CD4-positive, alpha-beta T cell treated with Interleukin-6 at 100 ng/mL for 8 hours (primary cell): ENCODE measurements around the gene SZT2.

Source experiments
- DNase-seq: peaks from one replicate; pipeline ENCODE4 v3.0.0-alpha.2; 2020; ENCODE audit warnings: mixed read lengths, low spot score

The SZT2 gene

DNA sequence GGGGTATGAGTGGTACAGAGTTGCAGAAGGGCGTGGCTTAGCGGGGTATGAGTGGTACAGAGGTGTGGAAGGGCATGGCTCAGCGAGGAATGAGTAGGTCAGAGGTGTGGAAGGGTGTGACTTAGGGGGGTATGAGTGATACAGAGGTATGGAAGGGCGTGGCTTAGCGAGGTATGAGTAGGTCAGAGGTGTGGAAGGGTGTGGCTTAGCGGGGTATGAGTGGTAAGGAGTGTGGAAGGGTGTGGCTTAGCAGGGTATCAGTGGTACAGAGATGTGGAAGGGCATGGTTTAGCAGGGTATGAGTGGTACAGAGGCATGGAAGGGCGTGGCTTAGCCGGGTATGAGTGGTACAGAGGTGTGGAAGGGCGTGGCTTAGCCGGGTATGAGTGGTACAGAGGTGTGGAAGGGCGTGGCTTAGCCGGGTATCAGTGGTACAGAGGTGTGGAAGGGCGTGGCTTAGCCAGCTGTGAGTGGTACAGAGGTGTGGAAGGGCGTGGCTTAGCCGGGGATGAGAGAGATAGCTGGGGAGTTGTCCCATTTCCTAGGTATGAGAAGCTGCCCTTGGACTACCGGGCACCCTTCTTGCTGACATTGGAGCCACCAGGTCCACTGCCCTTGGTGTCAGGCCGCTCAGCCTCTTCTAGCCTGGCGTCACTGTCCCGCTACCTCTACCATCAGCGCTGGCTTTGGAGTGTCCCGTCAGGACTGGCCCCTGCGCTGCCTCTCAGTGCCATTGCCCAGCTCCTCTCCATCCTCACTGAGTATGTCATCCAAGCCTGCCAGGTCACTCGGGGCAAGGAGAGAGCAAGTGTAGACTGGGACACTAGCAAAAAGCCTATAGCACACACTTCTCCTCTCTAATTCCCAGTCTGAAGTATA is 34.2 kb downstream of the SZT2 start:
- DNase-seq, result no peak

GRCh38 chr1:43425045-43425444 is 35.3 kb downstream of the SZT2 start:
- no peak for DNase-seq

GRCh38 chr1:43426221-43426620 is 36.5 kb downstream of the SZT2 start:
- no peak for DNase-seq

DNA sequence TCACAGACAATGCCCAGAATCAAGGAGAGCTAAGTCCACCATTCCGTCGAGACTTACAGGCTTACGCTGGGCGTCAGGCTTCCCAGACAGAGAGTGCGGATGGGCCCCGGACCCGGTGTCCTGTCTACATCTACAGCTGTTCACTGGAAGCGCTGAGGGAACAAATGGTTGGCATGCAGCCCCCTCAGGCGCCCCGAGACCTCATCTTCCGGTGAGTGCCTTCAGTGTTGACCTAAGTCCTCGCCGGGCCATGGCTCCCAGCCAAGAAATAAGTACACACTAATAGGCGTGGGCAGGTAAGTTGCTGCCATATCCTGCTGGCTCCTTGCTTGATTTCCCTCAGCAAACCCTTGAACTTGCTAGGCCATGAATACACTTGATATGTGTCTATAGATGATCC is 37.8 kb downstream of the SZT2 start:
- DNase-seq, result no peak

DNA sequence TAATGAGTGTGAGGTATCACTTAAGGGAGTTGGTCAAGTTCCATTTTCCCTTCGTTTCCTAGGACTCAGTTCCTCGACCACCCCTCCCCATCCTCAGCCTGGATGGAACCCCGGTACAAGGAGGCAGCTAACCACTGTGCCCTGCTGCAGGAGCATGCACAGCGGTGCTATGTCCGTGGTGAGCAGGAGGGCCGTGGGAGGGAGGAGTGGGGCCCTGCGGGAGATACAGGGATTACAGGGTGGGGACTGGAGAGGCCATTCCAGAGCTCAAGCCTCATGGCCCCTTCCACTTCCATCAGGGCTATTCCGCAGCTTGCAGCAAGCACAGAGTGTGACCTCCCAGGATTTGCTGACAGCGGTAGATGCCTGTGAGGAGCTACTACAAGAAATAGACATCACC is 38.2 kb downstream of the SZT2 start:
- DNase-seq, result no peak

- DNase-seq, result no peak
Measured at GRCh38 chr1:43430831-43431230, 41.1 kb downstream of the SZT2 start.

- DNase-seq, result no peak
Measured at GRCh38 chr1:43431676-43432075, 42.0 kb downstream of the SZT2 start.

GRCh38 chr1:43432171-43432860 is 42.6 kb downstream of the SZT2 start:
- DNase-seq, result no peak

DNA sequence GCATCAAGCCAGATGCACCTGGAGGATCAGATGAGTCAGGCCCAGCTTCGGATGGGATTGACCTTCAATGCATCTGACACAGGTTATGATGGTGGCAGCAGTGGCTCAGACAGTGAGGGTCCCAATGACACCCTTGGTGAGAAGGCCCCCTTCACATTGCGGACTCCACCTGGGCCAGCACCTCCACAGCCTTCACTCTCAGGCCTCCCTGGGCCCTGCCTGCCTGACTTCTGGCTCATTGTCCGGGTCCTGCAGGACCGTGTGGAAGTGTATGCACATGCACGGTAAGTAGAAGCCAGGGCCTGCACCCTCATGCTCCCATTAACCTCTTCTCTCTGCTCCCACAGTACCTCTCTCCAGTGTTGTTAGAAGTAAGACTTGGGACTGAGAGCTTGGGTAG is 43.2 kb downstream of the SZT2 start:
- no peak for DNase-seq

- DNase-seq, result no peak
Measured at GRCh38 chr1:43434256-43434655, 44.6 kb downstream of the SZT2 start.

DNA sequence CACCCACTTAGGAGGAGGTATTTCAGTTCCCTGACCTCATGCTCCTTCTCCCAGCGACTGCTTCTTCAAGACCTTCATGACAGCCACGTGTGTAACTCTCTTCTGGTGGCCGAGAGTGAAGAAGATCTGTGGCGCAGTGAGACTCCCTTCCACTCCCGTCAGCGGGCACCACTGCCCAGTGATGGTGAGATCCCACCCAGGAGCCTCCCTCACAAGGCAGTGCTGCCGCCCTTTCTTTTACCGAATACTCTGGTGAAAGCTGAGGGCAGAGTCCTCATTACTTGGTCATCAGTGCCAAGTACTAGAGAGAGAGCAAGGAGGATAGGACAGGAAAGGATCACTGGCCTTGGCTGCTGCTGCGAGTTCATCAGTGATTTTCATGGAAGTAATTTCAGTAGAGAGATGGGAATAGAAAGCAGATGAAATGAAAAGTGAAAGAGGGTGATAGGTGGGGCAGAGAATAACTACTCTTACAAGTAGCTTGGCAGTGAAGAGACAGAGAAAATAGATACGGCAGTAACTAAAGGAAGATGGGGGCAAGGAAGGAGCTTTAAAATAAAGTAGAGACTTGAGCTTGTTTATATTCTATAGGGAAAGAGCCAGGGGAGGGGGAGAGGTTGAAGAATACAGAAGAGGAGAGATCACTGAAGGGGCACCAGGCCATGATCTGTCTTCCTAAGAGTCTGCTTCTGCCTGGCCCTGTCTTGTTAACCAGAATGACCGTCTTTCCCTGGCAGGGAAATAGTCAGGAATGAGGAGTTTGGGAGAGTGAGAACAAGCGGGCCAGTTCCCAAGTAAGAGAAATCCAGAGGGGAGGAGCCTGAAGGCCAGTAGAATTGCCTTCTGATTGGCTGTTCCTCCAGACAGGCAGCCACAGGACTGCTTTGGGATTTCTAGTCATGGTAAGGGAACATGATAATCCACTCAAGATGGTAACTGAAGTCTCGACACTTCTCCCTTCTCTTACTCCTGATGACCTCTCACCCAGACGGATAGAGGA is 45.7 kb downstream of the SZT2 start:
- no peak for DNase-seq

GRCh38 chr1:43436371-43436770 is 46.7 kb downstream of the SZT2 start:
- DNase-seq, result no peak

DNA sequence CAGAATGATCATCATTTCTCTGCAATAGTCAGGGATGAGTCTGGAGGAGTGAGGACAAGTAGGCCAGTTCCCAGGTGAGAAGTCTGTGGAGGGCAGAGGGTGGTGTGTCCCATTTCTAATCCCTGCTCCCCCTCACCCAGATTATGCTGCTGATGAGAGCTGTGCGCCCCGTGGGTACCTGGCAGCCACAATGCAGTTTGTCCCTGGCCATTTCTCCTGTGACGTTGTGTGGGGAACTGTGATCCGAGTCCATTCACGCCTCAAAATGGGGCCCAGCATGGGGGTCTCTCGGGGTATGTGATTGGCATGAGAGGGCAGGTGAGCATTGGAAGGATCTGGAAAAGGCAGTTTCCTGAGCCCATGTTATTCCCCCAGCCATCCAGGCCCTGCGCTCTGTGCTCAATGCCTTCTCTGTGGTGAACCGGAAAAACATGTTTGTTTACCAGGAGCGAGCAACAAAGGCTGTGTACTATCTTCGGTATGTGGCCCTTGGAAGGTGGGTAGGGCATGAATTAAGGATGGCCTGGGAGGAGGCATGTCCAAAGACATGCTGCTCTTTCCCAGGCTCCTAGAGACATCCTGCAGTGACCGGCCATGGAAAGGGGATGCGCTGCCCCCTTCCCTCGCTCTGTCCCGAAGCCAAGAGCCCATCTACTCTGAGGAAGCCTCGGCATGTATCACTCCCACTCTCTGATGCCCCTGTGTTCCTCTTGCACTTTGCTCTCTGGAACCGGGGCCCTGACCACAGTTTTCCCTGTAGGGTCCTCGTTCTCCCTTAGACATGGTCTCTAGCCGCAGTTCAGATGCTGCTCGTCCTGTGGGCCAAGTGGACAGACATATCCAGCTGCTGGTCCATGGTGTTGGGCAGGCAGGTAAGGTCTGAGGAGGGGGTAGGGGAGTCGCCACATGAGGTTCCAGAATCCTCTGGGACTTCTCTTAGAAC is 47.6 kb downstream of the SZT2 start:
- no peak for DNase-seq

GRCh38 chr1:43438006-43438405 is 48.3 kb downstream of the SZT2 start:
- no peak for DNase-seq

- DNase-seq, result no peak
Measured at GRCh38 chr1:43438576-43438952, 48.9 kb downstream of the SZT2 start.

DNA sequence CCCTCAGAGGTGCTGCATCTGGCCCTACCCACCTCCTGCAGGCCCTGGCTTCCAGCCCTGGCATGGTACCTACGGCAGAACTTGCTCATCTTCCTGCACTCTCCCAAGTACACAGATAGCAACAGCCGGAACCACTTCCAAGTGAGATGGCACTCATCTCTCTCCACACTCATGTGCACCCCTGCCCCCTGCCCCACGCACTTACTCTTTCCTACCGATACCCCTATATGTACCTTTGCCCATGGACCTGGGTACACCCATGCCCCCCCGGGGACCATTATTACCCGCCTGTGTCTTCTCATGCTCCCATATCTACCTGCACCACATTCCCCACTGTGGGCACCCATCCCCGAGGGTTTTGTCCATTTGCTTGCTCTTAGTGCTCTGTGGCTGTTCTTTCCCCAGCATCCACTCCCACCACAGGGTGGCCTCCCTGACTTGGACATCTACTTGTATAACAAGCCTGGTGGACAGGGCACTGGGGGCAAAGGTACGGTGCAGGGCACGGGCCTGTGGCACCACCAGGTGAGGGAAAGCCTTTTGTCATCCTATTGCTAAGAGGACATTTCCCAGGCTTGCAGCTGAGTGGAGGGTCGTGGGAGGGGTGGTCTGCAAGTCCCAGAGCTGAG is 49.4 kb downstream of the SZT2 start:
- no peak for DNase-seq

- no peak for DNase-seq
Measured at GRCh38 chr1:43439781-43440180, 50.1 kb downstream of the SZT2 start.

DNA sequence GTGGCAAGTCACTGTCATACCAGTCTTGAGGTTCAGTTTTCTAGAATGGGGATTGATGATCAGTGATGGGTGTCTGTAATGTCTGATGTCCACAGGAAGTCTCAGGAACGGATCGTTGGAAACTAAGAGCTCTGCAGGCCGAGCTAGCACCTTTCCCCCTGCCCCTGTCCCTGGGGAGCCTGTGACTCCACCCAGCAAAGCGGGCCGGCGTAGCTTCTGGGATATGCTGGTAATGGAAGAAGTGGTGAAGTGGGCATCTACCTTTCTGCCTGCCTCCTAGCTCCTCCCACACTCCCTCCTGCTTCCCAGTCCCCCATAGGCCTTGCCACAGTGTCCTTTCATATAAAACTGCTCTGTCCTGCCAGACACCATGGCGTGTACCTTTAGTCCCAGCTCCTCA is 50.7 kb downstream of the SZT2 start:
- no peak for DNase-seq

DNA sequence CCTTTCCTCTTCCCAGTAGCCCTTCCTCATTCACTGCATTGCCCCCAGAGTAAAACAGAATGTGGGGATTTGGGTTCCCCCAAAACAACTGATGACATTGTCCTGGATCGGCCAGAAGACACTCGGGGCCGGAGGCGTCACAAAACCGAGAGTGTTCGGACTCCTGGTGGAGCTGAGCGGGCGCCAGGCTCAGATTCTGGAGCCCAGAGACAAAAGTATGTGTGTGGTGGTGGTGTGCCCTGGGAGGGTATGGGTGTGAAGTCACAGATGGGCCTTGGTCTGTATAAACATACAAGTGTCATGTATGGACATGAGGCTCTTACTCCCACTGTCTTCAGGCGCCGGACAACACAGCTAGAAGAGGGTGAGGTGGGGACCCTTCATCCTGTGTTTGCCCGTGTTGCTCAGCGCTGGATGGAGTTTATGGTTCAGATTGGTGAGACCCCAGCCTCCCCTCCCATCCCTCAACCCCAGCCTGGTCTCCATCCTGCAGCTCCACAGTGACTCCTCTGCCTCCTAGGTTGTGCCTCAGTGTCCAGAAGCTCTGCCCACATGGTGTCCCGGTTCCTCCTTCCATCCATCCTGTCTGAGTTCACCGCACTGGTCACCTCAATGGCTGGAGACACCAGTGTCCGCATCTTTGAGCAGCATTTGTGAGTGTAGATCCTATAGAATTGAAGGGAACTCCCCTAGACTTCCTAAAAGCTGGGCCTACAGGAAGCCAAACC is 51.6 kb downstream of the SZT2 start:
- no peak for DNase-seq
